Caco-2 (cell line): Measurements from ENCODE around the gene MYH7B. TPM values are rescaled to one million over a fixed set of nuclear protein-coding genes. Genes with fewer than 3 reads are reported as not detected.

Experiments used
- BruUV-seq: library from RNA; stranded (reverse); fragments of 400-500 nt; replicated peaks from 2 replicates; lab custom pipeline; 2021; lab: Mats Ljungman, UMichigan
- CTCF ChIA-PET: fragments of 300-600 bp; sonication (Branson Sonifier 250); formaldehyde crosslinking; loops from one replicate; lab custom pipeline; 2022; ENCODE audit warnings: antibody characterized with exemption; lab: Charles Lee
- POLR2A ChIA-PET: fragments of 300-600 bp; sonication (Branson Sonifier 250); formaldehyde crosslinking; loops from one replicate; lab custom pipeline; 2022; ENCODE audit warnings: antibody characterized with exemption; lab: Charles Lee
- DNase-seq, 2 experiments: peaks; one replicate each; pipeline versions ENCODE4 v3.0.0 to v3.0.0-alpha.2; 2020 to 2022
- H3K27me3 ChIP-seq: replicated peaks from 2 replicates; pipeline ENCODE4 v1.6.0; 2011; ENCODE audit warnings: low read length; ENCODE audit not compliant: control insufficient read depth, insufficient read depth
- H3K36me3 ChIP-seq: 2 replicates; pipeline ENCODE4 v1.5.1; 2011; ENCODE audit warnings: low read length; ENCODE audit not compliant: control insufficient read depth, insufficient read depth
- H3K4me1 ChIP-seq: fragments of 250-450 bp; sonication (Bioruptor Pico); 2 replicates; pipeline ENCODE4 v1.5.1; 2020; ENCODE audit warnings: mild to moderate bottlenecking
- H3K4me3 ChIP-seq: 2 replicates; pipeline ENCODE4 v1.5.1; 2011; ENCODE audit warnings: low read depth, mild to moderate bottlenecking, control low read depth, low read length
- H3K9me3 ChIP-seq: fragments of 250-450 bp; sonication (Bioruptor Pico); 2 replicates; pipeline ENCODE4 v1.5.1; 2020; ENCODE audit warnings: mild to moderate bottlenecking, moderate library complexity
- H3K27ac Mint-ChIP-seq: one replicate; pipeline ENCODE4 v1.8.0; 2022; ENCODE audit warnings: mixed read lengths; ENCODE audit not compliant: unreplicated experiment
- H3K27me3 Mint-ChIP-seq: one replicate; pipeline ENCODE4 v1.8.0; 2022; ENCODE audit warnings: mixed read lengths; ENCODE audit not compliant: insufficient read depth, unreplicated experiment
- H3K36me3 Mint-ChIP-seq: one replicate; pipeline ENCODE4 v1.8.0; 2022; ENCODE audit warnings: mild to moderate bottlenecking, mixed read lengths; ENCODE audit not compliant: insufficient read depth, unreplicated experiment
- H3K4me1 Mint-ChIP-seq: one replicate; pipeline ENCODE4 v1.8.0; 2022; ENCODE audit warnings: low read depth, mixed read lengths; ENCODE audit not compliant: unreplicated experiment
- H3K4me3 Mint-ChIP-seq: one replicate; pipeline ENCODE4 v1.8.0; 2022; ENCODE audit warnings: mild to moderate bottlenecking, moderate library complexity, mixed read lengths; ENCODE audit not compliant: unreplicated experiment
- H3K9me3 Mint-ChIP-seq: one replicate; pipeline ENCODE4 v1.8.0; 2022; ENCODE audit warnings: mixed read lengths; ENCODE audit not compliant: unreplicated experiment
- CTCF ChIP-seq, 2 experiments: fragments of 200-600 bp in 1 of 2; IDR thresholded peaks; 1 replicate in 1 of 2; 2 replicates in 1 of 2; pipeline versions ENCODE4 v1.5.1 to v1.8.0; 2011 to 2022; ENCODE audit warnings: antibody characterized with exemption in 1 of 2, control low read depth in 1 of 2, inconsistent platforms in 1 of 2, low read depth in 1 of 2, low read length in 1 of 2, mild to moderate bottlenecking in 1 of 2, moderate library complexity in 1 of 2; ENCODE audit not compliant: insufficient read depth in 1 of 2, severe bottlenecking in 1 of 2, unreplicated experiment in 1 of 2
- intact Hi-C: fragments of 100-400 bp; cut with micrococcal nuclease; formaldehyde crosslinking; loops from one replicate; pipeline ENCODE4 v1.10.0; 2022; ENCODE audit not compliant: unreplicated experiment
- total RNA-seq: library from RNA; stranded (reverse); gene quantifications from 2 replicates; pipeline ENCODE4 v1.2.3, GENCODE V29; 2022

MYH7B gene
- total RNA-seq, 1 experiment from 2014 or later = 2.5 TPM

GRCh38 chr20:34948030-34948429, 7.6 kb upstream of the MYH7B start:
- no peaks in the 10 kb centered on the region for H3K9me3 ChIP-seq
- no peaks in the 10 kb centered on the region for H3K4me1 ChIP-seq
- CTCF ChIA-PET = interaction anchor here (0.8 to 1.1 kb wide), 3 partner anchors 73 to 75 kb away, joined by 3 to 4 read pairs (median 4); partner anchors contain the start of gene GGT7
- intact Hi-C loops = no loop called here
- no TSS peak for BruUV-seq
- Mint-ChIP-seq H3K4me1 (no peaks in the 10 kb centered on the region), H3K4me3 (no peak overlapping the region), H3K9me3 (no peaks in the 10 kb centered on the region), H3K27me3 (no peaks in the 10 kb centered on the region), H3K27ac (no peak overlapping the region), H3K36me3 (peaks cover 25% of the 10 kb centered on the region)
- no peak for TF ChIP-seq CTCF (IDR thresholded peaks at IDR 0.05; ENCODE audit: insufficient read depth in 1 of 2, low read depth in 1 of 2, low read length in 1 of 2, severe bottlenecking in 1 of 2, unreplicated experiment in 1 of 2)
- no peaks in the 10 kb centered on the region for H3K27me3 ChIP-seq
- H3K4me3 ChIP-seq = no peak overlapping the region
- no peak for DNase-seq
- H3K36me3 ChIP-seq = peaks cover 6% of the 10 kb centered on the region; the same call in 1 of the 2 replicates
- POLR2A ChIA-PET = no interaction called here

DNA sequence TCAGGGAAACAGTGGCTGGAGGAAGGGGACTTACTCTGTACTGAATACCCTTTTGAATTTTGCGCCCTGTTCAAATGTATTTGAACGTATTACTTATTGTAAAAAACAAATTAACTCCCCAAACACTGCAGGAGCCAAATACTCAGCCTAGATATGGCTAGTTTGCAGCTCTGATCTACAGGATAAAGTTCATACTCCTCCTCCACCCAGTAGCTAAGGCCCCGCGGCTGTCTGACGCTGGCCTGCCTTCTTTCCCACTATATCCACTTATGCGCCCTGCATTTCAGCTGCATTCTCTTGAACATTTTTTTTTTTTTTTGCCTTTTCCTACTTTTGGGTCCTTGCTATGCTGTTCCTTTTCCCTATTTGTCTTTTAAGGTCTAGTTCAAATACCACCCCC, 6.5 kb upstream of the MYH7B start:
- Histone ChIP-seq H3K27me3 (no peaks in the 10 kb centered on the region), H3K4me1 (no peaks in the 10 kb centered on the region), H3K9me3 (no peaks in the 10 kb centered on the region), H3K4me3 (no peak overlapping the region), H3K36me3 (0 out of 2 replicates have a peak, but pooled peaks cover 4% of the 10 kb centered on the region)
- Mint-ChIP-seq H3K4me1 (no peaks in the 10 kb centered on the region), H3K9me3 (no peaks in the 10 kb centered on the region), H3K27me3 (no peaks in the 10 kb centered on the region), H3K36me3 (peaks cover 19% of the 10 kb centered on the region), H3K4me3 (no peak overlapping the region), H3K27ac (no peak overlapping the region)
- ChIA-PET POLR2A (interaction anchor here (0.7 kb wide), 1 partner anchor 49 kb away, joined by 4 read pairs; no protein-coding TSS in a partner anchor), CTCF (interaction anchor here (0.7 to 1.1 kb wide), 2 partner anchors 73 to 76 kb away, joined by 3 to 4 read pairs; partner anchors contain the start of gene GGT7)
- no TSS peak for BruUV-seq
- no peak for DNase-seq
- no peak for TF ChIP-seq CTCF (IDR thresholded peaks at IDR 0.05; ENCODE audit: insufficient read depth in 1 of 2, low read depth in 1 of 2, low read length in 1 of 2, severe bottlenecking in 1 of 2, unreplicated experiment in 1 of 2)
- intact Hi-C loops = no loop called here

DNA sequence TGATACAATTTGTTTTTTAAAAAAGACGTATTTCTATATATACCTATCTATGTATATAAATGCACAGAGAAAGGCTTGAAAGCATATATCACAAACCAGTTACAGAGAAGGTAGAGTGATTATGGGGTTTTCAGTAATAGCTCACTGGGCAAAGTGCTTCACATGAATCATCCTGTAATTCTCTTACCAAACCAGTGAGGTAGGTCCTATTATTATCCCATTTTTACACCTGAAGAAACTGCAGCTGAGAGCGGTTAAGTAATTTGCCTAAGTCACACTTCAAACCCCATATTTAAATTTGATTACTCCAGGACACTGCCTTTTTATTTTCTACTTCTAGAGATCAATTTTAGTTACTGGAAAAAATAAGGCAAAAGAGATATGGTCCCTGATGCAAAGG, 4.4 kb upstream of the MYH7B start:
- intact Hi-C loops = loop anchor here (10.0 kb wide), 1 partner anchor 254 kb away; no protein-coding TSS in a partner anchor
- Mint-ChIP-seq H3K9me3 (no peaks in the 10 kb centered on the region), H3K4me3 (no peak overlapping the region), H3K36me3 (peaks cover 29% of the 10 kb centered on the region), H3K4me1 (peaks cover 16% of the 10 kb centered on the region), H3K27ac (no peak overlapping the region), H3K27me3 (no peaks in the 10 kb centered on the region)
- Histone ChIP-seq H3K4me1 (peaks cover 2% of the 10 kb centered on the region), H3K36me3 (no peaks in the 10 kb centered on the region), H3K27me3 (no peaks in the 10 kb centered on the region), H3K4me3 (no peak overlapping the region), H3K9me3 (no peaks in the 10 kb centered on the region)
- TF ChIP-seq CTCF (IDR thresholded peaks at IDR 0.05; ENCODE audit: insufficient read depth in 1 of 2, low read depth in 1 of 2, low read length in 1 of 2, severe bottlenecking in 1 of 2, unreplicated experiment in 1 of 2) = no peak
- BruUV-seq = no TSS peak
- DNase-seq = no peak
- CTCF ChIA-PET = interaction anchor here (0.7 to 1.7 kb wide), 3 partner anchors 75 to 79 kb away, joined by 3 to 6 read pairs (median 4); partner anchors contain the start of gene GGT7
- POLR2A ChIA-PET = interaction anchor here (0.6 kb wide), 1 partner anchor 75 kb away, joined by 13 read pairs; the partner anchor contains the start of gene ACSS2
